Measurements from ENCODE around the gene MEG3.

- TF ChIP-seq POLR2A (IDR thresholded peaks at IDR 0.05), result no peak
- TF ChIP-seq CTCF (IDR thresholded peaks at IDR 0.05), result no peak
- no peak for TF ChIP-seq EP300 (IDR thresholded peaks at IDR 0.05)
These were observed 18.1 kb downstream of the MEG3 start for GRCh38 chr14:100844082-100844408.

All from suprapubic skin (tissue), 3 donors.